A549 (cell line): ENCODE results near the gene KANSL1.

Experiments used
- CEBPB ChIP-seq, 2 experiments: fragments of >200 bp in 1 of 2; sonication (Bioruptor Twin) in 1 of 2; formaldehyde crosslinking in 1 of 2; IDR thresholded peaks; 2 replicates each; pipeline ENCODE4 v1.6.1; 2012 to 2016
- E2F6 ChIP-seq: IDR thresholded peaks from 2 replicates; pipeline ENCODE4 v1.6.1; 2012; ENCODE audit warnings: low read depth, borderline replicate concordance
- MAFK ChIP-seq: fragments of 450-650 bp; IDR thresholded peaks from 2 replicates; pipeline ENCODE4 v1.6.1; 2014; ENCODE audit not compliant: partially characterized antibody
- MAX ChIP-seq: IDR thresholded peaks from 2 replicates; pipeline ENCODE4 v1.6.1; 2012
- MYC ChIP-seq: IDR thresholded peaks from 2 replicates; pipeline ENCODE4 v1.6.1; 2012; ENCODE audit warnings: mild to moderate bottlenecking, inconsistent platforms, low read length, improper control_type of control experiment, borderline replicate concordance
- NPAS2 ChIP-seq: fragments of 250-450 bp; sonication (Bioruptor Pico); IDR thresholded peaks from 2 replicates; pipeline ENCODE4 v1.8.0; 2022; ENCODE audit warnings: mild to moderate bottlenecking, moderate library complexity, borderline replicate concordance
- RARB ChIP-seq: fragments of 250-450 bp; sonication (Bioruptor Pico); IDR thresholded peaks from 2 replicates; pipeline ENCODE4 v1.8.0; 2021; ENCODE audit warnings: mild to moderate bottlenecking, moderate library complexity
- RFX5 ChIP-seq: fragments of 450-650 bp; IDR thresholded peaks from 2 replicates; pipeline ENCODE4 v1.7.1; 2014; ENCODE audit warnings: antibody characterized with exemption, mild to moderate bottlenecking, moderate library complexity
- USF2 ChIP-seq: fragments of 450-650 bp; IDR thresholded peaks from 2 replicates; pipeline ENCODE4 v1.6.1; 2014; ENCODE audit warnings: antibody characterized with exemption
- TF ChIP-seq, protein P1 (sequence below): fragments of >200 bp; sonication (Bioruptor Twin); formaldehyde crosslinking; IDR thresholded peaks from 3 replicates; pipeline ENCODE4 v1.5.1; 2016

GRCh38 chr17:46126840-46127239 is 66.4 kb downstream of the KANSL1 start:
- TF ChIP-seq, protein P1, sequence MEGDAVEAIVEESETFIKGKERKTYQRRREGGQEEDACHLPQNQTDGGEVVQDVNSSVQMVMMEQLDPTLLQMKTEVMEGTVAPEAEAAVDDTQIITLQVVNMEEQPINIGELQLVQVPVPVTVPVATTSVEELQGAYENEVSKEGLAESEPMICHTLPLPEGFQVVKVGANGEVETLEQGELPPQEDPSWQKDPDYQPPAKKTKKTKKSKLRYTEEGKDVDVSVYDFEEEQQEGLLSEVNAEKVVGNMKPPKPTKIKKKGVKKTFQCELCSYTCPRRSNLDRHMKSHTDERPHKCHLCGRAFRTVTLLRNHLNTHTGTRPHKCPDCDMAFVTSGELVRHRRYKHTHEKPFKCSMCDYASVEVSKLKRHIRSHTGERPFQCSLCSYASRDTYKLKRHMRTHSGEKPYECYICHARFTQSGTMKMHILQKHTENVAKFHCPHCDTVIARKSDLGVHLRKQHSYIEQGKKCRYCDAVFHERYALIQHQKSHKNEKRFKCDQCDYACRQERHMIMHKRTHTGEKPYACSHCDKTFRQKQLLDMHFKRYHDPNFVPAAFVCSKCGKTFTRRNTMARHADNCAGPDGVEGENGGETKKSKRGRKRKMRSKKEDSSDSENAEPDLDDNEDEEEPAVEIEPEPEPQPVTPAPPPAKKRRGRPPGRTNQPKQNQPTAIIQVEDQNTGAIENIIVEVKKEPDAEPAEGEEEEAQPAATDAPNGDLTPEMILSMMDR: no peak
- TF ChIP-seq USF2 (no peak), RFX5 (no peak), MAFK (no peak), MYC (no peak), CEBPB (IDR thresholded peaks at IDR 0.05) (no peak), E2F6 (no peak), MAX (no peak), NPAS2 (no peak), RARB (CRISPR knock-in tag) (no peak)
